SW 1271 (cell line): ENCODE data around the gene CRACDL.

ENCODE experiments used
- DNase-seq, 2 experiments: peaks; one replicate each; lab custom pipeline; 2025; lab: John Stamatoyannopoulos, UW

Gene CRACDL, protein sequence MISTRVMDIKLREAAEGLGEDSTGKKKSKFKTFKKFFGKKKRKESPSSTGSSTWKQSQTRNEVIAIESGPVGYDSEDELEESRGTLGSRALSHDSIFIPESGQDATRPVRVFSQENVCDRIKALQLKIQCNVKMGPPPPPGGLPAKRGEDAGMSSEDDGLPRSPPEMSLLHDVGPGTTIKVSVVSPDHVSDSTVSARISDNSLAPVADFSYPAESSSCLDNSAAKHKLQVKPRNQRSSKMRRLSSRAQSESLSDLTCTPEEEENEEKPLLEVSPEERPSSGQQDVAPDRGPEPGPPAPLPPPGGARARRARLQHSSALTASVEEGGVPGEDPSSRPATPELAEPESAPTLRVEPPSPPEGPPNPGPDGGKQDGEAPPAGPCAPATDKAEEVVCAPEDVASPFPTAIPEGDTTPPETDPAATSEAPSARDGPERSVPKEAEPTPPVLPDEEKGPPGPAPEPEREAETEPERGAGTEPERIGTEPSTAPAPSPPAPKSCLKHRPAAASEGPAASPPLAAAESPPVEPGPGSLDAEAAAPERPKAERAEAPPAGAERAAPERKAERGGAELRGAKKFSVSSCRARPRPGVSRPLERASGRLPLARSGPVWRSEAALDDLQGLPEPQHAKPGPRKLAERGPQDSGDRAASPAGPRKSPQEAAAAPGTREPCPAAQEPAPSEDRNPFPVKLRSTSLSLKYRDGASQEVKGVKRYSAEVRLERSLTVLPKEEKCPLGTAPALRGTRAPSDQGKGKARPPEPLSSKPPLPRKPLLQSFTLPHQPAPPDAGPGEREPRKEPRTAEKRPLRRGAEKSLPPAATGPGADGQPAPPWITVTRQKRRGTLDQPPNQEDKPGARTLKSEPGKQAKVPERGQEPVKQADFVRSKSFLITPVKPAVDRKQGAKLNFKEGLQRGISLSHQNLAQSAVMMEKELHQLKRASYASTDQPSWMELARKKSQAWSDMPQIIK

GRCh38 chr2:98935777-98936352 lies at the start of gene CRACDL:
Gene CRACDL (minus strand): TSS chr2:98936225. CDS start chr2:98846800, 89,425 bp downstream.
- no peak for DNase-seq

GRCh38 chr2:98975611-98976010 lies 39.6 kb upstream of the CRACDL start:
- no peak for DNase-seq

GRCh38 chr2:98972582-98973167 lies 36.6 kb upstream of the CRACDL start:
- no peak for DNase-seq

- no peak for DNase-seq
Observed at GRCh38 chr2:98959810-98960507, 23.9 kb upstream of the CRACDL start.

GRCh38 chr2:98952966-98953365 lies 16.9 kb upstream of the CRACDL start:
- DNase-seq: no peak

- DNase-seq: no peak
Observed at GRCh38 chr2:98948956-98949739, 13.1 kb upstream of the CRACDL start.

- DNase-seq: no peak
Observed at GRCh38 chr2:98947554-98947953, 11.5 kb upstream of the CRACDL start.

- DNase-seq: no peak
Observed at GRCh38 chr2:98946855-98947254, 10.8 kb upstream of the CRACDL start.

- no peak for DNase-seq
Observed at GRCh38 chr2:98944775-98945174, 8.8 kb upstream of the CRACDL start.

GRCh38 chr2:98940102-98940501 lies 4.1 kb upstream of the CRACDL start:
- no peak for DNase-seq

DNA sequence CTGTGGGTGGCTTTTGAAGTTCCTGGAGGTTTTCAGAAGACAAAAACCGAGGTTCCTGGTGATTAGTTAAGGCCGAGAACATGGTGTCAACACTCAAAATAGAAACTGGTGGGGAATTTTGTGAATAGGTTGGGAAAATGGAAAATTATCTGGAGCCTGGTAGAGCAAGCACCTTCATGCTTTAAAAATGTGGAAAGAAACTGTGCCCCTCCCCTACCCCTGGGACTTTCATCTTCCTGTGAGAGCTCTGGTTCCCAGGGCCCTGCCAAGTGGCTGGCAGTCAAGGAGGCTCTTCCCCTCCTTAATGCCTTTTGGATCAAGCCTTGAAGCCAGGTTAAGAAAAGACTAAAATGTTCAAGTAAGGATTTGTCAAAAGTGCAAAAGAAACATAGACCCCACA lies 1.9 kb upstream of the CRACDL start:
- DNase-seq: no peak

GRCh38 chr2:98936353-98937351 lies 627 bp upstream of the CRACDL start:
- no peak for DNase-seq

- no peak for DNase-seq
Observed at GRCh38 chr2:98935111-98935770, 784 bp downstream of the CRACDL start.

DNA sequence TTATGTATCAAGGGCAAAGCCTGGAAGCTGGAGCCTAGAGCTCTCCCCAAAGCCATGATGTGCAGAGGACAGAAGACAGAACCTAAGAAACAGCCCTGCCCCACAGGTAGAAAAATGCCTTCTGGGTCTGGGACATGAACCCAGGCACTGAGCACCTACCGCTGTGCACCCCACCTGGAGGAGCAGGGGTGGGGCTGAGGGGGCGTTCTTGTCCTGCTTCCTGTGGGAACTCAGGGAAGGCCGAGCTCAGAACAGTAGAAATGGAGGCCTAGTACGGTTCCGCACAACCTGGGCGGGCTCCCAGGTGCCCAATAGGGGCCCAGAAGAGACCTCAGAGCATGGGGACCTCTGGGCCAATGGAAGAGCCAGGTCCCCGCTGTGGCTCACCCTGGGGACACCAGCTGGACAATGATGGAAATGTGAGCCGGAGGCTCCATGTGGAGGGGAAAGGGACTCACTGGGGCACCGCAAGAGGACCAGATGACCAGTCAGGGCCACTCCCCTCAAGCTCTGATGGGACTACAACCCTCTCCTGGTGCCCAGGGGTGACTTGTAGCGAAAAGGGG lies 3.2 kb downstream of the CRACDL start:
- no peak for DNase-seq

DNA sequence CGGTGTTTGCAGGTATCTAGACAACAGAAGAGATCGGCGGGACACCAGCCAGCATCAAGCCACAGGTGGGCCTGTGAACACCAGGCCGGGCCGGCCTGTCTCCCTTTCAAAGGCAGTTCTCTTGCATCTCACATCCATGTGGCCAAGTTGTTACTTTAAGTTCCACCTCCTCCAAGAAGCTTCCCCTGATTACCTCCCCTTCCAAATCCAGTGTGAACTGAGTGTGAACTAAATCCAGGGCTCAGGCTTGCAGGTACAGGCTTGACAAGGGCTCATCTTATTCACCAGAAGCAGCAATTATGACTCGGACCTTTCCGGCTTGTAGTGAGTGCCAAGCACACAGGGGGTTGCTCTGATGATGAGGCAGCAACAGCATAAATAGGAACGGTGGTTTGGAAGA lies 3.9 kb downstream of the CRACDL start:
- DNase-seq: no peak

DNA sequence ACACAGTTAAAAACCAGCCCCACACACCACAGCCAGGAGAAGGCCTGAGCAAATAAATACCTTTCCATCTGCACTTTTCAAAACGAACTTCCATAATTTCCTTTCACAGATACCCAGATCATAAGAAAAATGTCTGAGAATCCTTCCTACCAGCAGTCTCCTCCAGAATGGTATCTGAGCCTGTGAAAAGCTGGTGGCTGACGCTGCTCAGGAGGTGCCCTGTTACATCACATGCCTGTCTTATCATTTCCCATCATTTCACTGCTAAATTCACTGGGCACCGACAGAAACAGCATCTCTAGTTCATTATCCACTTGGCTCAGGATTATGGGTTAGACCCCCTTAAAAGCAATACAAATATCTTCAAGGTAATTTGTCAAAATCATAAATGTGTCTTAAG lies 4.4 kb downstream of the CRACDL start:
- no peak for DNase-seq

- DNase-seq: no peak
Observed at GRCh38 chr2:98929920-98930319, 6.1 kb downstream of the CRACDL start.

GRCh38 chr2:98928242-98928641 lies 7.8 kb downstream of the CRACDL start:
- DNase-seq: no peak

DNA sequence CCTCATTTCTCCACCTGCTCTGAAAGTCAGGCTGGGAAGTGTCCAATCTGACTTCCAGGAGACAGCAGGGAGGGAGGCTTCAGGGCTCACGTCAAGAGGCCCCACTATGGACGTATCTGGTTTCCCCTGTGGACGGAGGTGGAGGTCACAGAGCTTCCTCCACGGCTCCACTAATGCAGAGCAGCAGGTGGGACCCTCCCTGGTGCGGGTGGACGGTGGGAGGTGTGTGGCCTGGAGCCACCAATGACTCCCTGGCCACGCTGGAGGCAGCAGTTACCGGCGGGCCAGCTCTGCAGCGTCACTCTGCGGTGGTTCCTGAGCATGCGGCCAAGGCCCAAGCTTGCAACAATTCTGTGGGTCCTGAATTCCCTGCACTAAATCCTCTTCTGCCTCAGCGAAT lies 9.0 kb downstream of the CRACDL start:
- DNase-seq: no peak
